HG02870 (cell line): ENCODE data around the gene RFNG.
"Not testable (repeated sequence)": the region's sequence is repeated elsewhere in the genome, so short reads cannot be mapped to it uniquely, and the experiment has no call there.

Experiments used
- ATAC-seq: cut with Tn5 transposase; IDR thresholded peaks from one replicate; pipeline ENCODE4 v1.9.1; 2021; ENCODE audit warnings: mild to moderate bottlenecking, moderate library complexity; ENCODE audit not compliant: unreplicated experiment

The RFNG gene

DNA sequence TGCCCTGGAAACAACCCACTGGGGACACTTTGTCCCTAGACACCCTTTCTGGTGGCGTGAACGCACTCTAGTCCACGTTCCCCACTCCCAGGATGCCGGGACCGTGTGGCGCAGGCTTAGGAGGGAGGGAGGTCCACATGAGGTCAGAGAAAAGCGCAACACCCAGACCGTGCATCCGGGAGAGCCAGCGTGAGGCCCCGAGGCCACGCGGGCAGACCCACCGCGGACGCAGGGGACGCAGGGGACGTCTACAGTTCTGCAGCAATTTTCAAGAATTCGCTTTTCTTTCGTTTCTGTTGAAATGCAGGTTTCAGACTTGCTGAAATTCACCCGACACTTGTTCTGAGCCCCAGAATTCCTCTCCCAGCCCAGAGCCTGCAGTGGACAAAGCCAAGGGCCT is 4.7 kb downstream of the RFNG start:
- no peak for ATAC-seq

DNA sequence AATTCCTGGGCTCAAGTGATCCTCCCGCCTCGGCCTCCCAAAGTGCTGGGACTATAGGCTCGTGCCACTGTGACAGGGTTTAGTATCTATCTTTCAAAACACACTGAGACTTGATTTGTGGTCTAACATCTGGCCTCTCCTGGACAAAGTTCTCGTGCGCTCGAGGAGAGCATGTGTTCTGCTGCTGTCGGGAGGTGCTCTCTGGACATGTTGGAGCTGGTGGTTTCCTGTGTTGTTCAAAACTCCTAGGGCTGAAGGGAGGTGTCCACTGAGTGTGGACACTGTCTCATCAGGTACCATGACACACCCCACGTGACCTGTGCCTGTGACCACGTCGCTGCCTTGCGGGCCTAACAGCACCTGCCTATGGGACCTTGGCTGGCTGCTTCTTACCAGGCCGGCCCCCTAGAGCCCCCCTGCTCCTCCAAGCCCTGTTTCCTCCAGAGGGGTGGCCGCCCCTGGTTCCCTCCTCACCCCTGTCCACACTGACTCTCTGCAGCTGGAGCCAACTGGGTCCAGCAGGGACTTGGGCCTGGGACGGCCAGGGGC is 5.6 kb downstream of the RFNG start:
- no peak for ATAC-seq

DNA sequence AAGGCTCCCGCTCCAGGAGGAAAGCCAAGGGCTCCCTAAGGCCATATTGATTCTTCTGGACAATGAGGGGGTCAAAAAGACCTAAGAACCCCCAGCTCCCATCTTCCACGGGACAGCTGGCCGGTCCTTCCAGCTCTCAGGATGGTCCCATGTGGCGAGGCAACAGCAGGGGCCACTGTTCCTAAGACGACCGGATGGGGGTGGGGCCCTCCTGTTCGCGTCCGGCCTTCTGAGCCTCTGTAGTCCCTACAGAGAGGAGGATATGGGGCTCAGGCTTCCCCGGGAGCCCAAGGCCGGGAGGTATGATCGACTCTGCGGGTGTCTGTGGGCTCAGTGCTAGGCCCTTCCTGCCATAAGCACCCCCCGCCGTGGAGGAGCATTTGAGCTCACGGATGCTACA is 8.1 kb downstream of the RFNG start:
- no peak for ATAC-seq

DNA sequence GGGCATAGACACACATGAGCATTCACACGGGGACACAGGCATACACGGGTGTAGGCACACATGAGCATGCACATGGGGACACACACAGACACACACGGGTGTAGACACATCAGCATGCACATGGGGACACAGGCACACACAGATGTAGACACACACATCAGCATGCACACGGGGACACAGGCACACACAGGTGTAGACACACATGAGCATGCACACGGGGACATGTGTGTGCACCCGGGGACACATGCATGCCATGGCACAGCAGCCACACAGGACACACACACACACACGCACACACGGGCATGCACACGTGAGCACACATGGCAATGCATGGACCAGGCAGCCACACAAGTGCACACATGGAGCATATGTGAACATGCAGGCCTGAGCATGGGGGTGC is 9.0 kb downstream of the RFNG start:
- no peak for ATAC-seq

DNA sequence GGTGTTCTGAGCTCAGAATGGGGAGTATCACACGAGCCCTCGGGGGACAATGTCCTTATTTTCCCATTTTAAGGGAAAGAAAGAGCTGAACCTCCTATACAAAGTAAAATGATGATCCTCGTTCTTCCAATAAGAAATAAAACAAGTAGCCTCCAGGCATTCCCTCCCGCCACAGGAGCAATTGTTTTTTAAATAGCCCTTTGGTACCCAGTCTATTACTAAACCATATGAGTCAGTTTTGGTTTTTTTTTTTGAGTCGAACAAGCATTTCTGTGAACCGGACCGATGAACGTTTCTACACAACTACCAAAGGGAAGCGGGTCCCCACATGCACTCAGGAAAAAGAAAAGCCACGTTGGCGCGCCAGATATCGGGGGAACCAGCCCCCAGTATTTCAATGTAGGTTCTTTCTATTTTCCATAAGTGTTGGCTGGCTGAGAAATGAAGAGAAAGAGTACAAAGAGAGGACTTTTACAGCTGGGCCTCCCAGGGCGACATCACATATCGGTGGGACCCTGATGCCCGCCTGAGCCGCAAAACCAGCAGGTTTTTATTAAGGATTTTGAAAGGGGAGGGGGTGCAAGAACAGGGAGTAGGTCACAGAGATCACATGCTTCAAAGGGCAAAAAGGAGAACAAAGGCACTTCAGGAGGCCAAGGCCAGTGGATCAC is 10.3 kb downstream of the RFNG start:
- no peak for ATAC-seq

DNA sequence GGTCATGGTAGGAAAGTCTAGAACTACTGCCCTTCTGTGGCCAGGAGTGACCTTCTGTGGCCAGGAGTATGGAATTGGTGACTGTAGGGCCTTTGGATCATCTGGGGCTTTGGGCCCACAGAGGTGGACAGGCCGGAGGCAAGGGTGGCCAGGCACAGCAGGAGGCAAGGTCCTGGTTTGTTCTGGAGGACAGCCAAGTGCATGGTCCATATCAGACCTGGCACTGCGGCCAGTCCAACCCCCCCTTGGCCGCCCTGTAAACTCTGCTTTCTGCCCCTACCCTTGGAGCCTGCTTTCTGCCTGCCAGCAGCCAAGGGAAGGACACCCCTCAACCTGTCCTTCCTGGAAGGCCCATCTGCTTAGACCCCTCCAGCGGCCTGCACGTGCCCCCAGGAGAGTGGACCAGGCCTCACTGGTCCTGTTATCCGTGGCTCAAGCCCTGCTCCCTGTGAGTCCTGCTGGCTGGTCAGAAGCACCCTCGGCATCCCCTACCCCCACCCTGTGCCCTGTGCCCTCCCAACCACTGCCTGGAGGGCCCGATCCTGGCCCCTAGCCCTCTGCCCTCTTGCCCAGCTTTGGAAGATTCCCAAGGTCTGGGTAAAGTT is 11.8 kb downstream of the RFNG start:
- ATAC-seq: no peak

DNA sequence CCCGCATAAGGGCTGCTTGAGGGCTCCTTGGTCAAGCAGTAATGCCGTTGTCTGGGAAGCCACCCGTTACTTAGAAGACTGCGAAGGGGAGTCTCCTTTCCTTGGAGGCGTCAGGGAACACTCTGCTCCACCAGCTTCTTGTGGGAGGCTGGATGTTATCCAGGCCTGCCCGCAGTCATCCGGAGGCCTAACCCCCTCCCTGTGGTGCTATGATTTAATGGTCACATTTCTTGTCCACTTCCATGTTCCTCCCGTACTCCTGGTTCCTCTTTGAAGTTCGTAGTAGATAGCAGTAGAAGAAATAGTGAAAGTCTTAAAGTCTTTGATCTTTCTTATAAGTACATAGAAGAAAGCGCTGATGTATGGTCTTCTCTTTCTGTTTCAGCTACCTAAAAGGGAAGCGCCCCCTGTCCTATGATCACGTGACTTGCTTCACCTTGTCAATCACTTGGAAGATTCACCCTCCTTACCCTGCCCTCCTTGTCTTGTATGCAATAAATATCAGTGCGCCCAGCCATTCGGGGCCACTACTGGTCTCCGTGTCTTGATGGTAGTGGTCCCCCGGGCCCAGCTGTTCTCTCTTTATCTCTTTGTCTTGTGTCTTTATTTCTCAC is 12.7 kb downstream of the RFNG start:
- ATAC-seq: not testable (repeated sequence)

DNA sequence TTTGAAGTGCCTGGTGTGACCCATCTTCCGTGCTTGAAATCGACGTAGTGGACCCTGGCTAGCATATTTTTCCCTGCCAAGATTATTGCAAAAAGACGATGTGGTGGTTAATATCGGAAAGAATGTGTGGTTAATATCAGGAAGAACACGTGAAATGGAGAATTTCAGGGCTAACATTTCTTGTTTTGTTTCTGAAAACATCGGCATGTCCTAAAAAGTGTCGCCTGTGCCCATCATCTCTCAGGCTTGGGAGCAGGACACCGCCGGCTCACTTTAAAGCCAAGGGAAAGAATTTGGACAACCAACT is 13.8 kb downstream of the RFNG start:
- no peak for ATAC-seq

DNA sequence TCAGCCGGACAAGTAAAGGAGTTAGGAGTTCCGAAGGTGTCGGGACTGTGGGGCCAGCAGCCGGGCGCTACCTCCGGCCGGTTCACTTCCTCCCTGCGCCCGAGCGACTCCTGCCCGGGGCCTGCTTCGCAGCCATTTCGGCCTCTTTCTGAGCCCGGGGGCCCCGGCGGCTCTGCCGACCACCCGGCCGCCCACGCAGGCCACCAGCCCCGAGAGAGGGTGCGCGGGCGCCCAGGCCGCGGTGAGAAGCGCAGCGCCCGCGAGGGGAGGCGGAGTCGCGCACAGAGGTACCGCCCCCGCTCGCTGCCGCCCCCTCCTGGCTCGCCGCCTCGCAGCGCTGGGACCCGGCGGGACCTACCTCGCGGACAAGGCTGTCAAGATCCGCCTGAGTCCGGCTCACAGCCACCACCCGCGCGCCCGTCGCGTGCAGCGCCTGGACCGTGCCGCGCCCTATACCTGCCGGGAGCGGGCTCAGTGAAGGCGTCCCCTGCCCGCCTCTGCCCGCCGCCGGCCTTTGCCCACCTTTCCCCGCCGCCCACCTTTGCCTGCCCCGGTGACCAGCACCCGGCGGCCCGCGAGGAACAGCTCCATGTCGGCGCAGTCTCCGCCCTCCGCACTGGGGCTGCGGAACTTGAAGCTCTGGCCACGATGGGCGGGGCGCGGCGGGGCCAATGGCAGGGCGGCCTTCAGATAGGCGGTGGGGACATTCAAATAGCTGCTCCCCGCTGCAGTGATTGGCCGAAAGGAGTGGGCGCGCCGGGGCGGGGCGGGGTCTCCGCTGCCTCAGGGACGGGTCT is 14.3 kb downstream of the RFNG start, which contains the start of gene DCXR:
Gene DCXR, minus strand, starts transcription at position 606 of the 797 bp plus-strand sequence. Its CDS starts 15 bp downstream, at position 591.
- peak; percentile 90 for ATAC-seq

DNA sequence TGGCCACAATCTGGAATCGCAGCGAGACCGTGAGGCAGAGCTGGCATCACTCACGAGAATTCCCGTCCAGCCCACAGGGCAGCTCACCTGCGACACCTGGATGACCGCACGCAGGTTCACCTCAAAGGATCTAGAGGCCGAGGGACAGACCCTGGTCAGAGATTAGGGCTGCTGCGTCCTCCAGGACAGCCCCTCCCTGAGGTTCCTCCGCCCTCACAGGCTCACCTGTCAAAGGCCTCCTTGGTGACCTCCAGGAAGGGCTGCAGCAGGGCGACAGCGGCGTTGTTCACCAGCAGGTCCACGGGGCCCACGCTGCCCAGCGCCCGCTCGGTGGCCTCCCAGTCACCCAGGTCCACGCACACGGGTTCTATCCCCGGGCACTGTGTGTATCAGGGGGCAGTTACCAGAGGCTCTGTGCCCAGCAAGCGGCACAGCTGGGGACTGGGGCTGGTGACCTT is 14.9 kb downstream of the RFNG start:
- no peak for ATAC-seq

DNA sequence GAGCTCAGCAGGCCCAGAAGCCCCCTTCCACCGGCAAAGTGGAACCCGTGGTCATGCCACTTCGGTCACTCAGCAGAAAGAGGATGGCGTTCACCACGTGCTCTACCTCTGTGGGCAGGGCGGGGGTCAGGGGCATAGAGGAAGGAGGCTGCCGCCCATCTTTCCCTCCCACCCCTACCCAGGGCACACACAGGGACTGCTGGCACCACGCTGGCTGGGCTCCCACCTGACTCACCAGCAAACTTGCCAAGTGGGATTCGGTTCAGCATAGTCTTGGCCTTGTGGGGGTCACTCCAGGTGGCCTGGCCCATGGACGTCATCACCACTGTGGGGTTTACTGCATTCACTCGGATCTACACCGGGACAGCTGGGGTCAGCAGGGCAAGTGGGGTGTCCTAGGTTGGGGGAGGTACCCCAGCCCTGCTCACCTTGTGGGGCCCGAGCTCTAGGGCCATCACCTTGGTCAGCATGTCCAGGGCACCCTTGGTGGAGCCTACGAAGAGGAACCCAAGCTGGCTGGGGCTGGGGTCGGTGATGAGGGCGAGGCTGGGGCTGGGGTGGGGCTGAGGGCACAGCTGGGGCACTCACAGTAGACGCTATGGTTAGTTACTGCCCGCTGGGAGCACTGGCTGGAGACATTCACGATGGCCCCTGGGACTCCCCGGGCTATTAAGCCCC is 15.5 kb downstream of the RFNG start:
- ATAC-seq: no peak

DNA sequence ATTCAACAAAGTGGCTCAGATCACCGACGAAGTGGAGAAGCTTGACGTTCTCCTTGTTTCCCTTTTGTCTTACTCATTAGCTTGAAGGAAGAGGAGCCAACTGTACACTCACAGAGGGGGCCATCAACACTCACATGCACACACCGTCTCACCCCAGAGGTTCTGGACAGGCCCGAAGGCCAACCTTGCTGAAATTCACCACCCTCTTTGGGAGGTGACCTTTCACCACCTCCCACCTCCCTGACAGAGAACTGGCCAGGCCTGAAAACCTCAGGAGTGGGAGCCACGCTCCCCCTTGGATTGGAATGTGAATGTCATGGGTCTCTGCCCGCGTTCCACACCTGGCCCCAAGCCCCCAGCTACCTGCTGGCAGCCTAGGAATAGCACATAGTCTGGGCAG is 16.1 kb downstream of the RFNG start:
- ATAC-seq: no peak

DNA sequence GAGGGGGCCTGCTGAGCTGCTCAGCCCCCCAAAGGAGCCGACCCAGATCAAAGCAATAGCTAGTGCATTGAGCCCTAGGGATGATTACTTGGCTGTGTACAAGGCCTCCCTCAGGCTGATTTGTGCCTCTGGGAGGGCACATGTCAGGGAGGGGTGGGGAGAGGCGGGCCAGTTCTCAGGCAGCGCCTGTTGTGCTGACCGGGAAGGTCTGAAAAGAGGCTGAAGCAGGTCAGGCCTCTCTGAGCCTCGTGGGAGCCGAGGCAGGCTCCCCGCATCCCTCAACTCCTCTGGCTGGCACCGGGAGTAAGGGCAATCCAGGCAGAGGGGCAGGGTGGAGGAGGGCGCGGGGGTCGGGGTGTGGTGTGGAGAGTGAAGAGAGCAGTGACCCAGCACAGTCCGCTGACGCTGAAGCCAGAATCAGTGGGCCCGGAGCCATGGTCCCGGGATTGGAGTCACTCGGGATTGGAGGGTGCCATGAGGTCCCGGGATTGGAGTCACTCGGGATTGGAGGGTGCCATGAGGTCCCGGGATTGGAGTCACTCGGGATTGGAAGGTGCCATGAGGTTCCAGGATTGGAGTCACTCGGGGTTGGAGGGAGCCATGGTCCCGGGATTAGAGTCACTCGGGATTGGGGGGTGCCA is 17.1 kb downstream of the RFNG start:
- ATAC-seq: no peak

DNA sequence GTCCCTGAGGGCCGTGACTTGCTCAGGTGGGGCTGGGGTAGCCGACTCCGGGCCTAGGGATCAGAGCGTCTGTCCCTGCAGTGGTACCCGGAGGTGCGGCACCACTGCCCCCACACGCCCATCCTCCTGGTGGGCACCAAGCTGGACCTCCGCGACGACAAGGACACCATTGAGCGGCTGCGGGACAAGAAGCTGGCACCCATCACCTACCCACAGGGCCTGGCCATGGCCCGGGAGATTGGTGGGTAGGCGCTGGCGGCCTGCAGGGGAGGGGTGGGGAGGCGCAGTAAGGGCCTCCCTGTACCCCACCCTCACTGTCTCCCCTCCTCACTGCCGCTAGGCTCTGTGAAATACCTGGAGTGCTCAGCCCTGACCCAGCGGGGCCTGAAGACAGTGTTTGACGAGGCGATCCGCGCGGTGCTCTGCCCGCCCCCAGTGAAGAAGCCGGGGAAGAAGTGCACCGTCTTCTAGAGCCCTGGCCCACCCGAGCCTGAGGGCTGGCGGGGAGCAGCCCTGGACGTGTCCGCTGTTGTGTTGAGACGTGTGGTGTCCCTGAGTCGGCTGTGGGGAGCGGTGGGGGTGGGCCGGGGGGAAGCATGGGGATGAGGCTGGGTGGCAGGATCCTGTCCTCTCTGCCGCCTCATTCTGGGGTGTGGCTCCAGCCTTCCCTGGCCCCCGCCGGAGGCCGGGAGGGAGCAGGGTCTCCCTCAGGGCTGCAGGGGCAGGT is 18.1 kb downstream of the RFNG start:
- no peak for ATAC-seq

DNA sequence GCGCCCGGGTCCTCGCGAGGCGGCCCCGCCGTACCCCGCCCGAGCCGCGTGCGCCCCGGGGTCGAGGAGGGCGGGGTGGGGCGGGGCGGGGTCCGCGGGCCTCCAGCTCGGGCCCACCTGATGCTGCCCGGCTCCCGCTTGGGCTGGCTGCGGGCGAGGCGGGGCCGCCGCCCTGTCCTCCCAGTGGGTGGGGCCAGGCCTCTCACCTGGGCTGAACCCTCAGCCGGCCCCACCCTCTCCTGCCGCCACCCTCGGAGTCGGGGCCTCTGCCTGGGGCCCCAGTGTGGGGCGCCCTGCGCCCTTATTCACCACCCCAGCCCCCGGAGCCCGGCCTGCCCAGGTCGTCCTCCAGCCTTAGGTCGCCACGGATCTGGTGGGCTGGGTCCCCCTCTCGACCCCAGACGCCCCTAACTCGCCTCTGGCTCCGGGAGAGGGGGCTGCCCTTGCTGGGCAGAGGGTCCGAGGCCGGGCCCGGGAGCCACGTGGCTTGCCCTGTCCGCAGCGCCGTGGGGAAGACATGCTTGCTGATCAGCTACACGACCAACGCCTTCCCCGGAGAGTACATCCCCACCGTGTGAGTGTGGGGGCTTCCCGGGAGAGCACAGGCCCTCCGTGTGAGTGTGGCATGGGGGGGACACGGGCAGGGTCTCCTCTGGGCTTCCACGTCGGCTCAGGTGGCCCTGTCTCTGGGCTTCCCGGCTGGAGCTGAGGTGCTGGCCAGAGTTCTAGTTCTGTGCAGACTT is 19.6 kb downstream of the RFNG start:
- ATAC-seq: no peak

DNA sequence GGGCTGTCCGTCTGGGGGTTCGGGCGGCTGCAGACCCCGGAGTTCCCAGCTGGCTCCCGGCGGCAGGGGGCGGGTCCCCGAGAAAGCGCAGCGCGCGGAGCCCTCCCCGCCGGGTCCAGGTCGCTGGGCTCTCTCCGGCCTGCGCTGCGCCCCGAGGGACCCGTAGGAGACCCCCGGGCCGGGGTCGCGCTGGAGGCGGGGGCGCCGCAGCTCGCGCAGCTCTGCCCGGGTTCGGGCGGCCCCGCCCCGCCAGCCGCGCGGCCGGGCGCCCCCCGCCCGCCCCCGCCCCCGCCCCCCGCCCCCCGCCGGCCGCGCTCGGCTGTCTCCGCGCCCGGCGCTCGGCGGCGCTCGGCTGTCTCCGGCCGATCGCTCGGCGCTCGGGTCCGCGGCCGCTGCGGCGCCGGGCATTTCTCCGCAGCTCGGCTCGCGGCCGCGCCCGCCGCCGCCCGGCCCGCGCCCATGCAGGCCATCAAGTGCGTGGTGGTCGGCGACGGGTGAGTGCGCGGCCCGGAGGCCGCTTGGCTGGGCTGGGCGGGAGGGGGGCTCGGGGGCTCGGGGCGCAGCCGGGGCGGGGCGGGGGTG is 20.2 kb downstream of the RFNG start, which contains the start of gene RAC3:
Gene RAC3, plus strand, starts transcription at position 376 of the 582 bp plus-strand sequence. Its CDS starts 84 bp downstream, at position 460.
- no peak for ATAC-seq

DNA sequence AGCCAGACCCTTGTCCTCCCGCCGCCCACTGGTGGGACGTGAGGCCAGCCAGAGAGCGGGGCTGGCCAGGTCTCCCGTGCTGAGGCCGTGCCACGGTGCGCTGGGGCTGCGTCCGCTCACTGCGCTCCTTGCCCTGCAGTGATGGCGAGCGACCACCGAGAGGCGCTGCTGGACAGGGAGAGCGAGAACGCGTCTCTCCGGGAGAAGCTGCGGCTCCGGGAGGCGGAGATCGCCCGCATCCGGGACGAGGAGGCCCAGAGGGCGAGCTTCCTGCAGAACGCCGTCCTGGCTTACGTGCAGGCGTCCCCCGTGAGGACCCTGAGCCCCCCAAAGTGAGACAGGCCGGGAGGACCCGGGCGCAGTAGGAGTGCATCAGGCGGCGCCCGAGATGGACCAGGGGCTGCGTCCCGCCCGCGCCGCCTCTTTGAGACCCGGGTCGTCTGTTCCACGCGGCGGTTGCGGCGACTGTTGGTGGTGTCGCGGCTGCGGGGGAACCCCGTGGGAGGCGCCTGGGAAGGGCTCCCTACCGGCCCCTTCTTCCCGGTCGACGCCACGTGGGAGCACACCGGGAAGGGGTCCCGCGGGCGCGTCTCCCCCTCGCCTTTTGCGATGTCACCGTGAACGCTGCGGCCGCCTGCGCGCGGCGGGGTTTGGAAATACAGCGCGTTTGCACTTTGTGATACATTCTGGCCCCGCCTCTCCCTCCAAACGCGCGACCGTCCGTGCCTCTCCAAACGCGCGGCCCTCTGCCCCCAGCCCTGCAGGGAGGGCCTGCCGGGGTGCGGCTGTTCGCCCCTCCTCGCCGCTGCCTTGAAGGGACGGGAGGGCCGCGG is 20.9 kb downstream of the RFNG start:
- ATAC-seq: no peak
